IPS-15b (cell line): Measurements from ENCODE around the gene ATXN1.

Experiments
- H3K27me3 ChIP-seq: one replicate; pipeline ENCODE4 v1.6.1; 2013; ENCODE audit warnings: low read length; ENCODE audit not compliant: control insufficient read depth, insufficient read depth
- H3K36me3 ChIP-seq: one replicate; pipeline ENCODE4 v1.6.1; 2013; ENCODE audit warnings: low read length; ENCODE audit not compliant: control insufficient read depth, insufficient read depth
- H3K4me1 ChIP-seq: one replicate; pipeline ENCODE4 v1.6.1; 2013; ENCODE audit warnings: mild to moderate bottlenecking, low read length; ENCODE audit not compliant: control insufficient read depth, insufficient read depth
- H3K4me3 ChIP-seq: one replicate; pipeline ENCODE4 v1.5.1; 2013; ENCODE audit warnings: low read depth, low read length
- H3K9ac ChIP-seq: one replicate; pipeline ENCODE4 v1.6.1; 2013; ENCODE audit warnings: low read depth, mild to moderate bottlenecking, low read length
- H3K9me3 ChIP-seq: one replicate; pipeline ENCODE4 v1.6.1; 2013; ENCODE audit warnings: mild to moderate bottlenecking, low read length; ENCODE audit not compliant: control insufficient read depth, insufficient read depth

Gene ATXN1

DNA sequence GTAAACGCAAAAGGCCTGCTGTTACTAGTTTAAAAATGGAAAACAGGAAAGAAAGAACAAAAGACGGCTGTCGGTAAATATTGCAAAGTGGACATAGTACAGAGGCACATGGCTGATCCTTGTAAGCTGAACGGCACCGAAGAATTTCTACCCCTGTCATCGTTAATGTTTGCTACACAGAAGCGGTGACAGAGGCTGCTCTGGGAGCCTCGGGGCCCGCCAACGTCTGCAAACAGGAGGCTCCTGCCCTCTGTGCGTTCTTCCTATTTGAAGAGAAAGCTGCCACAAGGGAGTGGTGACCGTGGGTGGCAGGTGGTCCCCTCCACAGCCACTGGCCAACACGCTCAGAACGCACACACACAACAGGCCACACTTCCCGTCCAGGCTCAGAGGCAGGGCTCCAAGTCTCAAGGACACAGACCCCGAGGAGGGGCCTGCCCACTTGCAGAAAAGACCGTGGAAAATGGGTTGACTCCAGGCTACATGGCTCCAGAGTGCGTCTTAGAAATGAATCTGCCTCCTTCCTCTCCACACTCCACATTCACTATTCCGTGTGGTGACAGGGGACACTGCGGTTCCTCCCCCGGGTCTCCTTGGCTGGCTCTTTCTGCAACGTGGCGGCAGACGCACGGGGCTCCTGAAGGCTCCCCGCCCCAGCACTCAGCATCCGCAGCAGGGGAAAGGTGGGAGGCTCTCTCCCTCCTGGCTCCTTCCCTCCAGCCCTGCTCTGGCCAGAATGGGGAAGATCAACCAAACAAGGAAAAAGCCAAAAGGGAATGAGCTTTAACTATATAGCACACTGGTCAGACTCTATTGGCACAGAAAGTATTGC, 458.3 kb downstream of the ATXN1 start:
- Histone ChIP-seq H3K36me3 (no peaks in the 10 kb centered on the region), H3K27me3 (no peaks in the 10 kb centered on the region), H3K9me3 (no peaks in the 10 kb centered on the region), H3K9ac (no peak overlapping the region), H3K4me1 (peaks cover 20% of the 10 kb centered on the region), H3K4me3 (no peak overlapping the region)

- Histone ChIP-seq H3K9me3 (no peaks in the 10 kb centered on the region), H3K36me3 (no peaks in the 10 kb centered on the region), H3K27me3 (no peaks in the 10 kb centered on the region), H3K9ac (no peak overlapping the region), H3K4me1 (peaks cover 20% of the 10 kb centered on the region), H3K4me3 (no peak overlapping the region)
Observed at GRCh38 chr6:16301511-16301910, 459.7 kb downstream of the ATXN1 start.

DNA sequence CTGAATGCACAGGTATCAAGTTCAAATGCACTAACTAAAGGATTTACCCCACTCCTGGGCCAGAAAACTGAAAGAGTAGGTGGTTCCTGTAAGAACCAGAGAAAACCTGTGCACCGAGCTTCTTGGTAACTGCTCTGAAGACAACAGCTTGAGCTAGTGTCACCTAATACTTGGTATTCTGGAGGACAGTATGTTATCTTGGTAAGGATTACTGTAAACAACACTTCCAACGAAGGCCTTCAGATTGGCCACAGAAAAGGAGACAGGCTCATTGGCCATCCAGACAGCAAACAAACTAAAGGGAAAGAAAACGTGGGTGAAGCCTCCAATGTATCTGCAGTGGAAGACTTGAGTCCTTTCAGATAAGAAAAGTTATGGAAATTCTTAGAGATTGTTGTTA, 461.4 kb downstream of the ATXN1 start:
- no peak overlapping the region for H3K4me3 ChIP-seq
- H3K9ac ChIP-seq = no peak overlapping the region
- no peaks in the 10 kb centered on the region for H3K36me3 ChIP-seq
- no peaks in the 10 kb centered on the region for H3K9me3 ChIP-seq
- H3K27me3 ChIP-seq = no peaks in the 10 kb centered on the region
- H3K4me1 ChIP-seq = peaks cover 14% of the 10 kb centered on the region

DNA sequence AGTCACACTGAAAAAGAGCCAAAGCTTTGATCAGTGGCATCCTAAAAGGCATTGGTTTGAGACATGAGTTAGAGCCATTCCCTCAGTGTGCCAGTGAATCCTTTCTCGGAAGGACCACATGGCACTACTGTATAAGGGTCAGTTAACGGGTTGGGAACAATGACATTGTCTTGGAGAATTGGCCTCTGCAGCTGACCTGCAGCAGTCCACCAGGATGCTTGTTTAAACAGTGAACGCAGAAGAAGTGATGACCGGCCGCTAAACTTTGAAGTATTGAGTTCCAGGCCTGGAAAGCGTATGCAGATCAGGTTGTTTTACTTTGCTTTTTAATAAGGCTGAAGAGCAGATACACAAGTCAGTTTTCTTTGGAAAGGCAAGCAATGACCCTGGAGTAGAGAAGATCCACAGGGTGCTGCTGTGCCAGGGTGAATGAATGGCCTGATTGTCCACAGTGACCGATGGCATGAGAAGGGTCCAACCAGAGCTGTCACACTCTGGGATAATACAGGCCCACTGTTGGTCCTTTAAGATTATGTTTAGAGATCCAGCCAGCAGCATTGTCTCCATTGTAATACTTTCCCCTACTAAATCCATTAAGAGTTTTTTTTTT, 465.1 kb downstream of the ATXN1 start:
- Histone ChIP-seq H3K4me3 (no peak overlapping the region), H3K9me3 (no peaks in the 10 kb centered on the region), H3K9ac (no peak overlapping the region), H3K4me1 (no peaks in the 10 kb centered on the region), H3K36me3 (no peaks in the 10 kb centered on the region), H3K27me3 (no peaks in the 10 kb centered on the region)

DNA sequence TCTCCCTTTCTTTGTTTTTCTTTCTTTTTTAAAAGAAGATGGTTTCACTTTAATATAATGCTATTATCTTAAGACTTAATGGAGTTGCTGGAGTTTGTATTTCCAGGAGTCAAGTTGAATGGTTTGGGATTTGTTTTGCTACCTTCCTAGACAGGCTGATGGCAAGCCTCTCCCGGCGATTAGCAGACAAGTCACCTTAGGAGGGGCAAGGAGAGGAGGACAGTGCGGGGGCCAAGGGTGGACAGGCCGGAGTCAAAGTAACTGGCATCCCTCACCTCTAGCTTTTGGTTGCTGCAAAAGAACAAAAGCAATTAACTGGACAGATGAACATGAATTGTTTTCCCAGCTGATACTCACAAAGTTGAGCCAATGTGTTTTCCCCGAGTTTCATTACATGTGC, 465.8 kb downstream of the ATXN1 start:
- H3K9ac ChIP-seq = no peak overlapping the region
- no peak overlapping the region for H3K4me3 ChIP-seq
- no peaks in the 10 kb centered on the region for H3K36me3 ChIP-seq
- H3K9me3 ChIP-seq = no peaks in the 10 kb centered on the region
- peaks cover 2% of the 10 kb centered on the region for H3K4me1 ChIP-seq
- no peaks in the 10 kb centered on the region for H3K27me3 ChIP-seq

- Histone ChIP-seq H3K4me1 (peaks cover 2% of the 10 kb centered on the region), H3K9me3 (no peaks in the 10 kb centered on the region), H3K36me3 (no peaks in the 10 kb centered on the region), H3K27me3 (no peaks in the 10 kb centered on the region), H3K9ac (no peak overlapping the region), H3K4me3 (no peak overlapping the region)
Observed at GRCh38 chr6:16295060-16295459, 466.2 kb downstream of the ATXN1 start.

DNA sequence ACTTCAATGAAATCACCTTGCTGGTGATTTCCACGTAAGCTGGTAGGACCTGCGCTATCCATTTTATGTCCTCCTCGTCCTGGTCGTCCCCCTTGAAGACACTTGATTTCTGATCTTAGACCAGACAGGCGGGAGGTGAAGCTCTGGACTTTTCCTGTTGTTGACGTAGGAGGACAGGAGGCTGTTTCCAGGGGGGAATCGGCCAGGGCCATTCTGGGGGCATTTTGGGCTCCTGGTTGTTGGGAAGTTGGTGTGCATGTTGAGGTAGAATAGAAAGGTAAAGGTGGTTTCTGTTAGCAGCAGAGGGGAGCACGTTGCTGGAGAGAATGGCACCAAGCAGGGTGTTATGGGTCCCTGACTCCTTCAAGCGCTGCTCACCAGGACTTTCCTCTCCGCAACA, 466.9 kb downstream of the ATXN1 start:
- Histone ChIP-seq H3K27me3 (no peaks in the 10 kb centered on the region), H3K4me1 (peaks cover 2% of the 10 kb centered on the region), H3K36me3 (no peaks in the 10 kb centered on the region), H3K9ac (no peak overlapping the region), H3K9me3 (no peaks in the 10 kb centered on the region), H3K4me3 (no peak overlapping the region)

GRCh38 chr6:16292942-16293341, 468.3 kb downstream of the ATXN1 start:
- Histone ChIP-seq H3K27me3 (no peaks in the 10 kb centered on the region), H3K9ac (no peak overlapping the region), H3K36me3 (no peaks in the 10 kb centered on the region)

GRCh38 chr6:16292432-16292831, 468.8 kb downstream of the ATXN1 start:
- Histone ChIP-seq H3K36me3 (no peaks in the 10 kb centered on the region), H3K4me3 (no peak overlapping the region), H3K27me3 (no peaks in the 10 kb centered on the region), H3K4me1 (peaks cover 2% of the 10 kb centered on the region), H3K9me3 (no peaks in the 10 kb centered on the region), H3K9ac (no peak overlapping the region)

More at GRCh38 chr6:16292942-16293341, 468.3 kb downstream of the ATXN1 start:
- no peak overlapping the region for H3K4me3 ChIP-seq
- H3K9me3 ChIP-seq = no peaks in the 10 kb centered on the region
- H3K4me1 ChIP-seq = peaks cover 2% of the 10 kb centered on the region

GRCh38 chr6:16291739-16292138, 469.5 kb downstream of the ATXN1 start:
- Histone ChIP-seq H3K9me3 (no peaks in the 10 kb centered on the region), H3K4me3 (no peak overlapping the region), H3K9ac (no peak overlapping the region), H3K36me3 (no peaks in the 10 kb centered on the region), H3K27me3 (no peaks in the 10 kb centered on the region), H3K4me1 (peaks cover 2% of the 10 kb centered on the region)

DNA sequence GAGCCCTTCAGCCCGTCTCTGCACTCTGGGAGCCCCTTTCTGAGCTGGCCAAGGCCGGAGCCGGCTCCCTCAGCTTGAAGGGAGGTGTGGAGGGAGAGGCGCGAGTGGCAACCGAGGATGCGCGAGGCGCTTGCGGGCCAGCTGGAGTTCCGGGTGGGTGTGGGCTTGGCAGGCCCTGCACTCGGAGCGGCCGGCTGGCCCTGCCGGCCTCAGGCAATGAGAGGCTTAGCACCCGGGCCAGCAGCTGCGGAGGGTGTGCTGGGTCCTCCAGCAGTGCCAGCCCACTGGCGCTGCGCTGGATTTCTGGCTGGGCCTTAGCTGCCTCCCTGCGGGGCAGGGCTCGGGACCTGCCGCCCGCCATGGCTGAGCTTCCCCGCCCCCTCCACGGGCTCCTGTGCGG, 473.1 kb downstream of the ATXN1 start:
- Histone ChIP-seq H3K9me3 (no peaks in the 10 kb centered on the region), H3K4me1 (peaks cover 2% of the 10 kb centered on the region), H3K4me3 (no peak overlapping the region), H3K36me3 (no peaks in the 10 kb centered on the region), H3K9ac (no peak overlapping the region), H3K27me3 (no peaks in the 10 kb centered on the region)

GRCh38 chr6:16286151-16286522, 475.1 kb downstream of the ATXN1 start:
- Histone ChIP-seq H3K9ac (no peak overlapping the region), H3K27me3 (no peaks in the 10 kb centered on the region), H3K9me3 (no peaks in the 10 kb centered on the region), H3K4me1 (peaks cover 2% of the 10 kb centered on the region), H3K36me3 (no peaks in the 10 kb centered on the region), H3K4me3 (no peak overlapping the region)
